GM12878 (cell line): ENCODE measurements around the gene F12. TPM values are rescaled to one million over a fixed set of nuclear protein-coding genes. Genes with fewer than 3 reads are reported as not detected.

Source experiments
- ATAC-seq: fragments of 200-7000 bp; cut with Tn5 transposase; 3 replicates; pipeline ENCODE4 v1.9.1; 2020; ENCODE audit warnings: mild to moderate bottlenecking, moderate library complexity
- BruUV-seq: library from RNA; stranded (reverse); fragments of 400-500 nt; replicated peaks from 2 replicates; lab custom pipeline; 2021; lab: Mats Ljungman, UMichigan
- CTCF ChIA-PET: fragments of 300-600 bp; sonication (Branson Sonifier 250); formaldehyde crosslinking; extraction: SDS; loops from one replicate; lab custom pipeline; 2021; ENCODE audit warnings: inconsistent platforms; lab: Yijun Ruan, JAX
- POLR2A ChIA-PET: fragments of 350-600 bp; formaldehyde crosslinking; extraction: SDS; loops from one replicate; lab custom pipeline; 2021; ENCODE audit warnings: inconsistent platforms; lab: Charles Lee
- RAD21 ChIA-PET: fragments of 300-600 bp; sonication (Branson Sonifier 250); formaldehyde crosslinking; loops from one replicate; lab custom pipeline; 2023; ENCODE audit warnings: antibody characterized with exemption; ENCODE audit not compliant: unreplicated experiment; lab: Charles Lee
- SMC1A ChIA-PET: fragments of 300-600 bp; sonication (Branson Sonifier 250); formaldehyde crosslinking; loops from one replicate; lab custom pipeline; 2023; ENCODE audit not compliant: unreplicated experiment, uncharacterized antibody; lab: Charles Lee
- DNase-seq: peaks from one replicate; pipeline ENCODE4 v3.0.0-alpha.2; 2011; ENCODE audit warnings: low read depth, low spot score
- FAIRE-seq: peaks from 3 replicates; lab custom pipeline; 2011; peaks lifted over from hg19 to GRCh38; lab: Jason Lieb, UNC
- H2AFZ ChIP-seq: 2 replicates; pipeline ENCODE4 v1.6.0; 2011; ENCODE audit warnings: low read depth, low read length, control low read depth; ENCODE audit not compliant: control insufficient read depth
- H3K27ac ChIP-seq: 2 replicates; pipeline ENCODE4 v1.5.1; 2011; ENCODE audit warnings: control low read depth; ENCODE audit not compliant: control insufficient read depth, insufficient read depth
- H3K27me3 ChIP-seq, 2 experiments: replicated peaks in 1 of 2; 2 replicates each; pipeline versions ENCODE4 v1.6.0 to v1.6.1; 2011; ENCODE audit warnings: low read length in 1 of 2; ENCODE audit not compliant: control insufficient read depth in 2 of 2, insufficient read depth in 2 of 2
- H3K36me3 ChIP-seq, 2 experiments: 2 replicates each; pipeline ENCODE4 v1.5.1; 2011; ENCODE audit warnings: low read length in 1 of 2; ENCODE audit not compliant: control insufficient read depth in 2 of 2, insufficient read depth in 2 of 2
- H3K4me1 ChIP-seq: 2 replicates; pipeline ENCODE4 v1.6.1; 2011; ENCODE audit warnings: mild to moderate bottlenecking, low read length, moderate library complexity, mixed read lengths; ENCODE audit not compliant: control insufficient read depth, insufficient read depth
- H3K4me2 ChIP-seq: 2 replicates; pipeline ENCODE4 v1.6.0; 2011; ENCODE audit warnings: control low read depth; ENCODE audit not compliant: control insufficient read depth, insufficient read depth
- H3K4me3 ChIP-seq: fragments of 200-600 bp; sonication (generic); 2 replicates; pipeline ENCODE4 v1.5.1; 2016
- H3K79me2 ChIP-seq: 2 replicates; pipeline ENCODE4 v1.6.0; 2011; ENCODE audit warnings: low read length; ENCODE audit not compliant: control insufficient read depth, insufficient read depth
- H3K9ac ChIP-seq: 2 replicates; pipeline ENCODE4 v1.8.0; 2011; ENCODE audit warnings: low read length, control low read depth, mixed read lengths; ENCODE audit not compliant: control insufficient read depth, insufficient read depth
- H3K9me3 ChIP-seq: replicated peaks from 3 replicates; pipeline ENCODE4 v1.5.1; 2011; ENCODE audit warnings: mild to moderate bottlenecking, low read length; ENCODE audit not compliant: control insufficient read depth, insufficient read depth
- H4K20me1 ChIP-seq: 2 replicates; pipeline ENCODE4 v1.6.0; 2011; ENCODE audit not compliant: control insufficient read depth, insufficient read depth
- ASH2L ChIP-seq: fragments of 300-600, 200-600 bp; sonication (generic); IDR thresholded peaks from 2 replicates; pipeline ENCODE4 v1.6.1; 2017; ENCODE audit warnings: low read depth, mild to moderate bottlenecking, borderline replicate concordance
- BCL3 ChIP-seq: IDR thresholded peaks from 2 replicates; pipeline ENCODE4 v1.6.1; 2011; ENCODE audit warnings: borderline replicate concordance, low read depth, mild to moderate bottlenecking, moderate library complexity, low read length; ENCODE audit not compliant: insufficient read depth, poor library complexity, severe bottlenecking
- BHLHE40 ChIP-seq, 2 experiments: fragments of 450-650 bp in 1 of 2; IDR thresholded peaks; 2 replicates each; pipeline ENCODE4 v1.6.1; 2011 to 2017; ENCODE audit warnings: low read depth in 2 of 2, borderline replicate concordance in 1 of 2, improper control_type of control experiment in 1 of 2, low read length in 1 of 2, mild to moderate bottlenecking in 1 of 2
- HDGF ChIP-seq: fragments of 450-650 bp; IDR thresholded peaks from 2 replicates; pipeline ENCODE4 v1.6.1; 2016; ENCODE audit warnings: antibody characterized with exemption
- POLR2AphosphoS2 ChIP-seq: IDR thresholded peaks from 2 replicates; pipeline ENCODE4 v1.6.1; 2011; ENCODE audit warnings: low read depth, mild to moderate bottlenecking, low read length, improper control_type of control experiment, moderate library complexity
- SMAD1 ChIP-seq: fragments of 450-650 bp; IDR thresholded peaks from 2 replicates; pipeline ENCODE4 v1.6.1; 2018; ENCODE audit warnings: mild to moderate bottlenecking, low read depth; ENCODE audit not compliant: partially characterized antibody
- SMC3 ChIP-seq: IDR thresholded peaks from 2 replicates; pipeline ENCODE4 v1.6.1; 2011; ENCODE audit warnings: low read length, improper control_type of control experiment, borderline replicate concordance
- USF1 ChIP-seq: IDR thresholded peaks from 2 replicates; pipeline ENCODE4 v1.6.1; 2011; ENCODE audit warnings: borderline replicate concordance, low read depth, mild to moderate bottlenecking, moderate library complexity, mixed read lengths, low read length; ENCODE audit not compliant: insufficient read depth; ENCODE audit errors: extremely low read length
- WRNIP1 ChIP-seq: IDR thresholded peaks from 2 replicates; pipeline ENCODE4 v1.6.1; 2011; ENCODE audit warnings: low read depth, low read length, improper control_type of control experiment, borderline replicate concordance
- YBX1 ChIP-seq: fragments of 450-650 bp; IDR thresholded peaks from 2 replicates; pipeline ENCODE4 v1.6.1; 2016; ENCODE audit warnings: antibody characterized with exemption
- ZNF274 ChIP-seq: IDR thresholded peaks from one replicate; pipeline ENCODE4 v1.8.0; 2011; ENCODE audit not compliant: insufficient read length, insufficient read depth
- ZNF592 ChIP-seq: fragments of 450-650 bp; IDR thresholded peaks from 2 replicates; pipeline ENCODE4 v1.6.1; 2017; ENCODE audit warnings: mild to moderate bottlenecking, moderate library complexity
- ZNF687 ChIP-seq: fragments of 450-650 bp; IDR thresholded peaks from 2 replicates; pipeline ENCODE4 v1.6.1; 2017; ENCODE audit warnings: mild to moderate bottlenecking, moderate library complexity
- WGBS: methylation state at CpG from one replicate; pipeline ENCODE4 v1.1.6; 2016; ENCODE audit warnings: low lambda C conversion rate; ENCODE audit not compliant: insufficient replicate concordance, insufficient coverage; ENCODE audit errors: missing lambda C conversion rate; 5-methylcytosine and 5-hydroxymethylcytosine counted together
- in situ Hi-C: fragments of 300-500 bp; cut with MboI; formaldehyde crosslinking; loops from 9 replicates; pipeline ENCODE4 v1.14.3; 2018; ENCODE audit warnings: mixed read lengths
- intact Hi-C: fragments of 100-400 bp; cut with micrococcal nuclease; formaldehyde crosslinking; loops from one replicate; pipeline ENCODE4 v1.14.2; 2022; ENCODE audit not compliant: unreplicated experiment
- polyA plus RNA-seq, 11 experiments: library from polyadenylated mRNA; depleted of rRNA in 4 of 11; unstranded in 6 of 11; stranded (reverse) in 5 of 11; fragments of >200 nt; fragmentation: Nextera tagmentation in 4 of 11; fragmentation: Illumina TruSeq in 1 of 11; extraction: Ambion mirVana in 4 of 11; extraction: Trizol in 1 of 11; gene quantifications; 1 replicate in 1 of 11; 2 replicates in 10 of 11; pipeline versions ENCODE4 v1.2.1 to v1.2.3, GENCODE V29; 2011 to 2016; ENCODE audit warnings: inconsistent platforms in 2 of 11, missing spikeins in 2 of 11, low read depth in 1 of 11
- total RNA-seq, 4 experiments: library from RNA; depleted of rRNA in 3 of 4; stranded (reverse); fragments of >200 nt in 3 of 4; fragmentation: Illumina TruSeq in 1 of 4; extraction: Trizol in 1 of 4; gene quantifications; 2 replicates each; pipeline versions ENCODE4 v1.2.1 to v1.2.3, GENCODE V29; 2013 to 2021

F12 gene
- total and polyA plus RNA-seq, 10 of the 15 experiments (the other 5 are each of a cell fraction or from before 2014, with no cell fraction given): 0.25 to 11.3 (median 5.5) TPM

GRCh38 chr5:177387405-177387804 is 22.0 kb downstream of the F12 start:
- WGBS: 48% methylated on average over 14 of the region's 14 CpGs
- in situ Hi-C loops: loop anchor here (25.0 kb wide), 1 partner anchor 1350 kb away; no protein-coding TSS in a partner anchor
- DNase-seq: no peak
- intact Hi-C loops: no loop called here
- Histone ChIP-seq H3K9me3 (no peaks in the 10 kb centered on the region), H3K27me3 (no peaks in the 10 kb centered on the region), H3K9ac (no peak overlapping the region), H3K4me2 (no peak overlapping the region), H3K79me2 (no peaks in the 10 kb centered on the region), H3K36me3 (no peaks in the 10 kb centered on the region), H4K20me1 (no peaks in the 10 kb centered on the region), H3K27ac (no peak overlapping the region), H3K4me3 (no peak overlapping the region), H3K4me1 (peaks cover 26% of the 10 kb centered on the region), H2AFZ (no peak overlapping the region)
- CTCF ChIA-PET: interaction anchor here (0.6 to 8.4 kb wide), 8 partner anchors 9 to 273 kb away, joined by 3 to 240 read pairs (median 20); partner anchors contain the start of gene PFN3
- SMC1A ChIA-PET: no interaction called here
- no TSS peak for BruUV-seq
- ATAC-seq: no peak
- FAIRE-seq: no peak
- POLR2A ChIA-PET: interaction anchor here (0.5 to 3.9 kb wide), 4 partner anchors 8 to 72 kb away, joined by 3 to 18 read pairs (median 3); no protein-coding TSS in a partner anchor
- RAD21 ChIA-PET: interaction anchor here (0.9 kb wide), 1 partner anchor 17 kb away, joined by 3 read pairs; no protein-coding TSS in a partner anchor
- TF ChIP-seq ZNF687 (no peak), ZNF274 (no peak), HDGF (no peak), POLR2AphosphoS2 (no peak), ZNF592 (no peak), BCL3 (no peak), ASH2L (no peak), YBX1 (no peak), BHLHE40 (IDR thresholded peaks at IDR 0.05; ENCODE audit: borderline replicate concordance in 1 of 2, low read depth in 2 of 2, low read length in 1 of 2) (peak in 1 of 2 experiments; percentile 7; a peak in 1 of 4 replicates), SMC3 (no peak), USF1 (peak; percentile 9), WRNIP1 (no peak), SMAD1 (no peak)
